SK-N-SH (cell line): Measurements from ENCODE around the gene PRG3.

Source experiments
- CHD2 ChIP-seq: fragments of 150-350 bp; IDR thresholded peaks from 2 replicates; pipeline ENCODE4 v1.6.1; 2018; ENCODE audit warnings: low read length; ENCODE audit not compliant: partially characterized antibody
- CTCF ChIP-seq: fragments of 200-600 bp; sonication (generic); IDR thresholded peaks from 2 replicates; pipeline ENCODE4 v1.6.1; 2017; ENCODE audit warnings: antibody characterized with exemption, mild to moderate bottlenecking, moderate library complexity
- ELF1 ChIP-seq: IDR thresholded peaks from 2 replicates; pipeline ENCODE4 v1.4.0; 2012
- EP300 ChIP-seq, 2 experiments: IDR thresholded peaks; 2 replicates each; pipeline versions ENCODE4 v1.4.0 to v1.6.1; 2012; ENCODE audit warnings: borderline replicate concordance in 1 of 2, low read depth in 1 of 2, low read length in 1 of 2
- FOXM1 ChIP-seq: IDR thresholded peaks from 2 replicates; pipeline ENCODE4 v1.4.0; 2012; ENCODE audit warnings: low read depth, mild to moderate bottlenecking
- GABPA ChIP-seq: IDR thresholded peaks from 2 replicates; pipeline ENCODE4 v1.4.0; 2012; ENCODE audit warnings: low read depth, mild to moderate bottlenecking
- MEF2A ChIP-seq: IDR thresholded peaks from 2 replicates; pipeline ENCODE4 v1.4.0; 2012; ENCODE audit warnings: low read depth, borderline replicate concordance
- NRF1 ChIP-seq: IDR thresholded peaks from 2 replicates; pipeline ENCODE4 v1.6.1; 2012; ENCODE audit warnings: low read depth, mild to moderate bottlenecking, low read length
- PBX3 ChIP-seq: IDR thresholded peaks from 2 replicates; pipeline ENCODE4; 2012
- POLR2AphosphoS5 ChIP-seq: IDR thresholded peaks from 2 replicates; pipeline ENCODE4 v1.6.1; 2012; ENCODE audit warnings: low read depth, low read length
- RAD21 ChIP-seq: IDR thresholded peaks from 2 replicates; pipeline ENCODE4 v1.6.1; 2012; ENCODE audit warnings: mild to moderate bottlenecking, low read length
- RCOR1 ChIP-seq: fragments of 150-350 bp; IDR thresholded peaks from 2 replicates; pipeline ENCODE4 v1.6.1; 2017; ENCODE audit warnings: antibody characterized with exemption, low read length
- REST ChIP-seq: IDR thresholded peaks from 2 replicates; pipeline ENCODE4 v1.6.1; 2012; ENCODE audit warnings: mild to moderate bottlenecking, low read depth, low read length, moderate library complexity
- SMC3 ChIP-seq: IDR thresholded peaks from 2 replicates; pipeline ENCODE4 v1.6.1; 2012; ENCODE audit warnings: low read depth, low read length, improper control_type of control experiment

DNA sequence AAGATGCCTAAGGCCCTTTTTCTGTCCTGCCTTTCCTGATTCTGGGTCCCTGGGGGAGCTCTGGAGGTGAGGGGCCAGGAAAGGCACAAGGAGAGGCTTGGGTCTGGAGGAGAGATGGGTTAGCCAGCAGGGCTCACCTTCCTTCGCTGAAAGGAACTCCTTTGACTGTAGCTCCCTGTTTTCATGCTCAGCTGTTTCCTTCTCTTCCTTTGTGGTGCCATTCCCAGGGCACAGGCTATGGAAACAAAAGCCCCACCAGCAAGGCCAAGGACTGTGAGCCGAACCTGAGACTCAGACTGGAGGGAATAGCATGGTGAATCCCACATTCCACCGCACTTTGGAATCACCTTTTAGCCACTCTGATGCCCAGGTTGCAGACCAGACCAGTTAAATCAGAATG is 35.5 kb upstream of the PRG3 start:
- no peak for TF ChIP-seq CTCF
- no peak for TF ChIP-seq POLR2AphosphoS5
- TF ChIP-seq RAD21: no peak
- no peak for TF ChIP-seq EP300 (IDR thresholded peaks at IDR 0.05; ENCODE audit: borderline replicate concordance in 1 of 2, low read depth in 1 of 2, low read length in 1 of 2)
- TF ChIP-seq REST: no peak
- no peak for TF ChIP-seq NRF1
- no peak for TF ChIP-seq RCOR1
- no peak for TF ChIP-seq MEF2A
- TF ChIP-seq SMC3: no peak
- no peak for TF ChIP-seq GABPA
- TF ChIP-seq PBX3: no peak
- no peak for TF ChIP-seq CHD2
- no peak for TF ChIP-seq ELF1
- TF ChIP-seq FOXM1: no peak
